HCT116 (cell line): Measurements from ENCODE around the gene CSGALNACT2. TPM values are rescaled to one million over a fixed set of nuclear protein-coding genes. Genes with fewer than 3 reads are reported as not detected.

Source experiments
- ATAC-seq: fragments of 200-7000 bp; cut with Tn5 transposase; 2 replicates; pipeline ENCODE4 v1.9.1; 2020; ENCODE audit warnings: mild to moderate bottlenecking, moderate library complexity
- BruUV-seq: library from RNA; stranded (reverse); fragments of 400-500 nt; replicated peaks from 2 replicates; lab custom pipeline; 2021; lab: Mats Ljungman, UMichigan
- CTCF ChIA-PET: fragments of 300-600 bp; sonication (Branson Sonifier 250); formaldehyde crosslinking; loops from one replicate; lab custom pipeline; 2021; ENCODE audit warnings: antibody characterized with exemption; lab: Charles Lee
- POLR2A ChIA-PET: fragments of 300-600, 350-600 bp; sonication (Branson Sonifier 250); formaldehyde crosslinking; loops from one replicate; lab custom pipeline; 2021; ENCODE audit warnings: antibody characterized with exemption; lab: Charles Lee
- RAD21 ChIA-PET, 2 experiments: fragments of 300-600 bp; sonication (Branson Sonifier 250); formaldehyde crosslinking; loops; one replicate each; lab custom pipeline; 2023; ENCODE audit warnings: low total read pairs in 2 of 2; ENCODE audit not compliant: uncharacterized antibody in 2 of 2, unreplicated experiment in 2 of 2, low non-redundant PET in 1 of 2; lab: Charles Lee
- DNase-seq: peaks from one replicate; pipeline ENCODE4 v3.0.0-alpha.2; 2010; ENCODE audit warnings: low read depth, low spot score
- H2AFZ ChIP-seq: fragments of 200-600 bp; shearing (Covaris generic), sonication (generic); 2 replicates; pipeline ENCODE4 v1.6.1; 2017; ENCODE audit warnings: low read depth, mixed run types, mixed read lengths, antibody characterized with exemption, low read length; ENCODE audit not compliant: poor library complexity, severe bottlenecking
- H3K27ac ChIP-seq: 2 replicates; pipeline ENCODE4 v1.5.1; 2012; ENCODE audit warnings: low read depth, low read length
- H3K27me3 ChIP-seq: fragments of 200-600 bp; sonication (generic); 2 replicates; pipeline ENCODE4 v1.6.1; 2016; ENCODE audit warnings: mixed run types, low read length, mixed read lengths; ENCODE audit not compliant: insufficient read depth
- H3K36me3 ChIP-seq, 2 experiments: fragments of 200-500 bp in 1 of 2; fragments of 200-600 bp in 1 of 2; sonication (Bioruptor generic) in 1 of 2; sonication (generic) in 1 of 2; 2 replicates each; pipeline versions ENCODE4 v1.5.1 to v1.6.1; 2014 to 2016; ENCODE audit warnings: low read length in 2 of 2, inconsistent platforms in 1 of 2, mixed read lengths in 1 of 2, mixed run types in 1 of 2; ENCODE audit not compliant: insufficient read depth in 2 of 2, control insufficient read depth in 1 of 2
- H3K4me1 ChIP-seq, 2 experiments: fragments of 200-600 bp in 1 of 2; sonication (generic) in 1 of 2; 2 replicates each; pipeline versions ENCODE4 v1.5.1 to v1.6.1; 2012 to 2017; ENCODE audit warnings: low read length in 2 of 2, inconsistent platforms in 1 of 2, mild to moderate bottlenecking in 1 of 2, mixed read lengths in 1 of 2, mixed run types in 1 of 2, moderate library complexity in 1 of 2; ENCODE audit not compliant: insufficient read depth in 2 of 2, control insufficient read depth in 1 of 2
- H3K4me2 ChIP-seq: fragments of 200-600 bp; sonication (generic); 2 replicates; pipeline ENCODE4 v1.6.1; 2017; ENCODE audit warnings: mixed run types, low read length, mixed read lengths
- H3K4me3 ChIP-seq, 2 experiments: fragments of 200-600 bp in 1 of 2; sonication (generic) in 1 of 2; replicated peaks in 1 of 2; 2 replicates each; pipeline ENCODE4 v1.5.1; 2011 to 2016; ENCODE audit warnings: low read length in 2 of 2, control low read depth in 1 of 2, low read depth in 1 of 2, mild to moderate bottlenecking in 1 of 2, mixed read lengths in 1 of 2, mixed run types in 1 of 2
- H3K79me2 ChIP-seq: fragments of 200-600 bp; sonication (generic); 2 replicates; pipeline ENCODE4 v1.6.1; 2017; ENCODE audit warnings: mild to moderate bottlenecking, mixed run types, low read length, moderate library complexity, mixed read lengths; ENCODE audit not compliant: insufficient read depth
- H3K9ac ChIP-seq: fragments of 200-600 bp; sonication (generic); 2 replicates; pipeline ENCODE4 v1.6.1; 2016; ENCODE audit warnings: low read length, mixed read lengths
- H3K9me2 ChIP-seq: fragments of 200-600 bp; sonication (generic), shearing (Covaris generic); 2 replicates; pipeline ENCODE4 v1.6.1; 2017; ENCODE audit warnings: mixed run types, mild to moderate bottlenecking, moderate library complexity; ENCODE audit not compliant: insufficient read depth
- H3K9me3 ChIP-seq, 2 experiments: fragments of 200-500 bp in 1 of 2; fragments of 200-600 bp in 1 of 2; sonication (Bioruptor generic) in 1 of 2; sonication (generic) in 1 of 2; 2 replicates each; pipeline ENCODE4 v1.6.1; 2014 to 2017; ENCODE audit warnings: low read length in 2 of 2, mixed read lengths in 2 of 2, inconsistent platforms in 1 of 2, low read depth in 1 of 2, mild to moderate bottlenecking in 1 of 2, mixed run types in 1 of 2, moderate library complexity in 1 of 2; ENCODE audit not compliant: control insufficient read depth in 1 of 2, insufficient read depth in 1 of 2
- H4K20me1 ChIP-seq: fragments of 200-600 bp; sonication (generic), shearing (Covaris generic); 2 replicates; pipeline ENCODE4 v1.6.1; 2017; ENCODE audit warnings: mixed run types, mild to moderate bottlenecking, moderate library complexity; ENCODE audit not compliant: insufficient read depth
- CBX3 ChIP-seq: IDR thresholded peaks from 2 replicates; pipeline ENCODE4 v1.6.1; 2012; ENCODE audit warnings: low read depth
- CTCF ChIP-seq, 3 experiments: fragments of 200-600 bp in 1 of 3; sonication (generic) in 1 of 3; IDR thresholded peaks in 2 of 3; conservative IDR thresholded peaks in 1 of 3; 2 replicates each; pipeline ENCODE4 v1.5.1; 2012 to 2017; ENCODE audit warnings: low read depth in 2 of 3, low read length in 2 of 3, antibody characterized with exemption in 1 of 3, borderline replicate concordance in 1 of 3, control low read depth in 1 of 3, mild to moderate bottlenecking in 1 of 3, mixed read lengths in 1 of 3, mixed run types in 1 of 3, moderate library complexity in 1 of 3; ENCODE audit not compliant: insufficient read depth in 1 of 3
- EZH2 ChIP-seq: fragments of 200-600 bp; sonication (generic); IDR thresholded peaks from 2 replicates; pipeline ENCODE4 v1.6.1; 2017; ENCODE audit warnings: antibody characterized with exemption, mixed run types
- EZH2phosphoT487 ChIP-seq: fragments of 200-600 bp; IDR thresholded peaks from 2 replicates; pipeline ENCODE4 v1.6.1; 2018; ENCODE audit warnings: antibody characterized with exemption, borderline replicate concordance
- POLR2A ChIP-seq: IDR thresholded peaks from 2 replicates; pipeline ENCODE4 v1.7.0; 2011; ENCODE audit warnings: borderline replicate concordance; ENCODE audit not compliant: insufficient read depth, insufficient read length; ENCODE audit errors: extremely low read depth
- REST ChIP-seq: IDR thresholded peaks from 2 replicates; pipeline ENCODE4 v1.6.1; 2012; ENCODE audit warnings: low read depth
- SIN3A ChIP-seq: IDR thresholded peaks from 2 replicates; pipeline ENCODE4 v1.6.1; 2012; ENCODE audit warnings: low read depth
- SRF ChIP-seq: IDR thresholded peaks from 2 replicates; pipeline ENCODE4 v1.6.1; 2012; ENCODE audit warnings: low read depth
- TCF7L2 ChIP-seq: IDR thresholded peaks from 2 replicates; pipeline ENCODE4 v1.7.0; 2011; ENCODE audit warnings: borderline replicate concordance, inconsistent platforms; ENCODE audit not compliant: insufficient read depth, insufficient read length; ENCODE audit errors: extremely low read depth
- ZNF274 ChIP-seq: fragments of 200-500 bp; sonication (Bioruptor generic); IDR thresholded peaks from 2 replicates; pipeline ENCODE4 v1.6.1; 2014; ENCODE audit warnings: mild to moderate bottlenecking, low read depth, low read length, inconsistent platforms
- intact Hi-C: fragments of 100-400 bp; cut with micrococcal nuclease; formaldehyde crosslinking; loops from 2 replicates; pipeline ENCODE4 v1.10.0; 2022
- total RNA-seq: library from RNA; stranded (reverse); gene quantifications from one replicate; pipeline ENCODE4 v1.2.1, GENCODE V29; 2021; ENCODE audit not compliant: unreplicated experiment

Gene CSGALNACT2
- total RNA-seq, 1 experiment from 2014 or later, result 9.9 TPM

GRCh38 chr10:43224321-43224720 lies 86.1 kb downstream of the CSGALNACT2 start:
- ChIA-PET RAD21 (no interaction called here), POLR2A (no interaction called here), CTCF (interaction anchor here (1.3 kb wide), 1 partner anchor 19 kb away, joined by 3 read pairs; no protein-coding TSS in a partner anchor)
- TF ChIP-seq EZH2, result no peak
- TF ChIP-seq CTCF (IDR thresholded peaks at IDR 0.05 in 2 of 3, conservative IDR thresholded peaks at IDR 0.05 in 1 of 3; ENCODE audit: borderline replicate concordance in 1 of 3, insufficient read depth in 1 of 3, low read depth in 2 of 3, low read length in 2 of 3), result no peak
- no peak for TF ChIP-seq REST
- TF ChIP-seq POLR2A, result no peak
- no peak for TF ChIP-seq ZNF274
- TF ChIP-seq SIN3A, result no peak
- no peak for TF ChIP-seq SRF
- no peak for TF ChIP-seq EZH2phosphoT487
- no peak for TF ChIP-seq CBX3
- no peak for TF ChIP-seq TCF7L2
- intact Hi-C loops, result loop anchor here (5.0 kb wide), 2 partner anchors 123 to 238 kb away; no protein-coding TSS in a partner anchor
- Histone ChIP-seq H3K9me3 (no peaks in the 10 kb centered on the region), H3K27ac (no peak overlapping the region), H4K20me1 (no peaks in the 10 kb centered on the region), H3K36me3 (no peaks in the 10 kb centered on the region), H3K9ac (no peak overlapping the region), H3K9me2 (no peaks in the 10 kb centered on the region), H3K27me3 (no peaks in the 10 kb centered on the region), H3K4me1 (peaks cover 3 to 16% of the 10 kb centered on the region in 2 experiments; a peak in 2 of 4 replicates), H2AFZ (no peak overlapping the region), H3K79me2 (no peaks in the 10 kb centered on the region), H3K4me2 (no peak overlapping the region), H3K4me3 (no peak overlapping the region)
- ATAC-seq (no peak), DNase-seq (no peak)
- BruUV-seq, result no TSS peak
